MCF 10A (cell line): Measurements from ENCODE around the gene FTL. TPM values are rescaled to one million over a fixed set of nuclear protein-coding genes. Genes with fewer than 3 reads are reported as not detected.
"Not testable (repeated sequence)": the region's sequence is repeated elsewhere in the genome, so short reads cannot be mapped to it uniquely, and the experiment has no call there.

Experiments used
- BruUV-seq: library from RNA; stranded (reverse); fragments of 400-500 nt; replicated peaks from 2 replicates; lab custom pipeline; 2021; lab: Mats Ljungman, UMichigan
- CTCF ChIA-PET: fragments of 300-600 bp; sonication (Branson Sonifier 250); formaldehyde crosslinking; extraction: SDS; loops from one replicate; lab custom pipeline; 2021; ENCODE audit warnings: antibody characterized with exemption, inconsistent platforms; lab: Yijun Ruan, JAX
- POLR2A ChIA-PET: fragments of 300-600, 350-650 bp; sonication (Branson Sonifier 250); formaldehyde crosslinking; extraction: SDS; loops from one replicate; lab custom pipeline; 2020; ENCODE audit warnings: antibody characterized with exemption, inconsistent platforms; lab: Yijun Ruan, JAX
- DNase-seq: peaks from one replicate; pipeline ENCODE4 v3.0.0-alpha.2; 2018; ENCODE audit not compliant: unreplicated experiment
- H3K27ac Mint-ChIP-seq: one replicate; pipeline ENCODE4 v1.8.0; 2022; ENCODE audit warnings: mild to moderate bottlenecking, low read depth, mixed read lengths; ENCODE audit not compliant: unreplicated experiment
- H3K27me3 Mint-ChIP-seq: one replicate; pipeline ENCODE4 v1.8.0; 2022; ENCODE audit warnings: mixed read lengths; ENCODE audit not compliant: insufficient read depth, unreplicated experiment
- H3K36me3 Mint-ChIP-seq: one replicate; pipeline ENCODE4 v1.8.0; 2022; ENCODE audit warnings: mild to moderate bottlenecking, moderate library complexity, mixed read lengths; ENCODE audit not compliant: insufficient read depth, unreplicated experiment
- H3K4me1 Mint-ChIP-seq: one replicate; pipeline ENCODE4 v1.8.0; 2022; ENCODE audit warnings: mixed read lengths; ENCODE audit not compliant: insufficient read depth, unreplicated experiment
- H3K4me3 Mint-ChIP-seq: one replicate; pipeline ENCODE4 v1.8.0; 2022; ENCODE audit warnings: mild to moderate bottlenecking, moderate library complexity, mixed read lengths; ENCODE audit not compliant: unreplicated experiment
- H3K9me3 Mint-ChIP-seq: one replicate; pipeline ENCODE4 v1.8.0; 2022; ENCODE audit warnings: mixed read lengths; ENCODE audit not compliant: unreplicated experiment
- CTCF ChIP-seq: fragments of 200-600 bp; IDR thresholded peaks from one replicate; pipeline ENCODE4 v1.8.0; 2022; ENCODE audit warnings: antibody characterized with exemption, mild to moderate bottlenecking; ENCODE audit not compliant: unreplicated experiment
- intact Hi-C: fragments of 100-400 bp; cut with micrococcal nuclease; formaldehyde crosslinking; loops from 2 replicates; pipeline ENCODE4 v1.14.1; 2022
- total RNA-seq: library from RNA; stranded (reverse); gene quantifications from 2 replicates; pipeline ENCODE4 v1.2.3, GENCODE V29; 2022

FTL gene
- total RNA-seq, 1 experiment from 2014 or later = 275 TPM

- Mint-ChIP-seq H3K36me3 (peaks cover 7% of the 10 kb centered on the region), H3K27me3 (no peaks in the 10 kb centered on the region), H3K9me3 (no peaks in the 10 kb centered on the region), H3K4me3 (no peak overlapping the region), H3K4me1 (no peaks in the 10 kb centered on the region), H3K27ac (no peak overlapping the region)
- ChIA-PET POLR2A (no interaction called here), CTCF (no interaction called here)
- TF ChIP-seq CTCF = no peak
- BruUV-seq = TSS peak; percentile 75
- DNase-seq = no peak
- intact Hi-C loops = no loop called here
Measured at GRCh38 chr19:48922548-48923490, 42.3 kb upstream of the FTL start.

DNA sequence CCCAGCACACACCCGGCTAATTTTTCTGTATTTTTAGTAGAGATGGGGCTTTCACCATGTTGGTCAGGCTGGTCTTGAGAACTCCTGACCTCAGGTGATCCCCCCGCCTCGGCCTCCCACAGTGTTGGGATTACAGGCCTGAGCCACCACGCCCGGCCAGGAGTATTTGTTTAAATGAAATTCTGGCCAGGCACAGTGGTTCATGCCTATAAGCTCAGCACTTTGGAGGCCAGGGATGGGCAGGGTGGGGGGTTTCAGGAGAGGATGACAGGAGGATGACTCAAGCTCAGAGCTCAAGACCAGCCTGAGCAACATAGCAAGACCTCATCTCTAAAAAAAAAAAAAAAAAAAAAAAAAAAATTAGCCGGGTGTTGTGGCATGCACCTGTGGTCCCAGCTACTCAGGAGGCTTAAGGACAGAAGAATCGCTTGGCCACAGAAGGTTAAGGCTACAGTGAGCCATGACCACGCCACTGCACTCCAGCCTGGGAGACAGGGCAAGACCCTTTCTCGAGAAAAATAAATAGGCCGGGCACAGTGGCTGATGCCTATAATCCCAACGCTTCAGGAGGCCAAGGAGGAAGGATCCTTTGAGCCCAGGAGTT lies 39.8 kb upstream of the FTL start:
- DNase-seq = peak; percentile 28
- ChIA-PET POLR2A (interaction anchor here (0.8 to 2.9 kb wide), 4 partner anchors 11 to 53 kb away, joined by 3 to 14 read pairs (median 5); partner anchors contain the start of genes NUCB1 and PPP1R15A), CTCF (interaction anchor here (1.4 kb wide), 1 partner anchor 9 kb away, joined by 4 read pairs; no protein-coding TSS in a partner anchor)
- Mint-ChIP-seq H3K36me3 (peaks cover 6% of the 10 kb centered on the region), H3K27ac (no peak overlapping the region), H3K4me1 (no peaks in the 10 kb centered on the region), H3K9me3 (no peaks in the 10 kb centered on the region), H3K4me3 (no peak overlapping the region), H3K27me3 (no peaks in the 10 kb centered on the region)
- TF ChIP-seq CTCF = no peak
- no TSS peak for BruUV-seq
- intact Hi-C loops = no loop called here

DNA sequence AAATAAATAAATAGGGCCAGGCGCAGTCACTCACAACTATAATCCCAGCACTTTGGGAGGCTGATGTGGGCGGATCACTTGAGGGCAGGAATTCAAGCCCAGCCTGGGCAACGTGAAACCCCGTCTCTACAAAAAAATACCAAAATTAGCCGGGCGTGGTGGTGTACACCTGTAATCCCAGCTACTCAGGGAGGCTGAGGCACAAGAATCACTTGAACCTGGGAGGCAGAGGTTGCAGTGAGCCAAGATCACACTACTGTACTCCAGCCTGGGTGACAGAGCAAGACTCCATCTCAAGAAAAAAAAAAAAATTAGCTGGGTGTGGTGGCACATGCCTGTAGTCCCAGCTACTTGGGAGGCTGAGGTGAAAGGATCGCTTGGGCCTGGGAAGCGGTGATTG lies 39.2 kb upstream of the FTL start:
- ChIA-PET POLR2A (interaction anchor here (0.8 to 2.9 kb wide), 2 partner anchors 10 to 54 kb away, joined by 3 to 14 read pairs; partner anchors contain the start of gene PPP1R15A), CTCF (interaction anchor here (1.4 kb wide), 1 partner anchor 9 kb away, joined by 4 read pairs; no protein-coding TSS in a partner anchor)
- H3K27ac Mint-ChIP-seq = peak overlapping the region; percentile 65
- H3K9me3 Mint-ChIP-seq, H3K4me1 Mint-ChIP-seq, H3K27me3 Mint-ChIP-seq, H3K4me3 Mint-ChIP-seq, H3K36me3 Mint-ChIP-seq, intact Hi-C loops, BruUV-seq, DNase-seq: not testable (repeated sequence)

DNA sequence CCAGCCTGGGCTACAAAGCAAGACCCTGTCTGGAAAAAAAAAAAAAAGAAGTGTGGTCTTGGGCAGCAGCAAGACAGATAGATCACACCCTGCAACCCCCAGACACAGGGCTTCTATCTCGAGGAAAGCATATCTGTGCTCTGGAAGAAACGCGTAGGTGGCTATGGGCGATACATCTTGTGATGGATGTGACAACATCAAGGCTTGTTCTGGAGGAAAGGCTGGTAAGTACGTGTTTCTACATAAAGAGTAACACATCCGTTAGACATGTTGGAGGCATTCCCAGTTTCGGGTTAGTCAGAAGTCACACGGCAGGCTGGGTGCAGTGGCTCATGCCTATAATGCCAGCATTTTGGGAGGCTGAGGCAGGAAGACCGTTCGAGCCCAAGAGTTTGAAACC lies 38.2 kb upstream of the FTL start:
- ChIA-PET CTCF (no interaction called here), POLR2A (interaction anchor here (0.7 to 2.9 kb wide), 3 partner anchors 55 to 653 kb away, joined by 3 to 14 read pairs (median 3); partner anchors contain the start of genes NOSIP, PPP1R15A and RUVBL2)
- Mint-ChIP-seq H3K27ac (peak overlapping the region; percentile 65), H3K4me3 (no peak overlapping the region), H3K36me3 (no peaks in the 10 kb centered on the region), H3K27me3 (no peaks in the 10 kb centered on the region), H3K9me3 (no peaks in the 10 kb centered on the region), H3K4me1 (no peaks in the 10 kb centered on the region)
- TF ChIP-seq CTCF = no peak
- DNase-seq = peak; percentile 99
- no TSS peak for BruUV-seq
- intact Hi-C loops = no loop called here

GRCh38 chr19:48927692-48928091 lies 37.4 kb upstream of the FTL start:
- H3K9me3 Mint-ChIP-seq, intact Hi-C loops, BruUV-seq, H3K27me3 Mint-ChIP-seq, H3K4me3 Mint-ChIP-seq, H3K4me1 Mint-ChIP-seq, H3K36me3 Mint-ChIP-seq, DNase-seq: not testable (repeated sequence)
- ChIA-PET CTCF (interaction anchor here (0.7 kb wide), 1 partner anchor 27 kb away, joined by 3 read pairs; no protein-coding TSS in a partner anchor), POLR2A (interaction anchor here (0.7 to 1.1 kb wide), 3 partner anchors 56 to 653 kb away, joined by 3 to 9 read pairs (median 3); partner anchors contain the start of genes NOSIP, PPP1R15A and RUVBL2)
- peak overlapping the region; percentile 65 for H3K27ac Mint-ChIP-seq
